ENCODE results near the gene POLN.
A peak's percentile ranks its signal among the peaks of the same experiment; 100 is the strongest.
"Not testable (repeated sequence)": the region's sequence is repeated elsewhere in the genome, so short reads cannot be mapped to it uniquely, and the experiment has no call there.

Gene POLN

DNA sequence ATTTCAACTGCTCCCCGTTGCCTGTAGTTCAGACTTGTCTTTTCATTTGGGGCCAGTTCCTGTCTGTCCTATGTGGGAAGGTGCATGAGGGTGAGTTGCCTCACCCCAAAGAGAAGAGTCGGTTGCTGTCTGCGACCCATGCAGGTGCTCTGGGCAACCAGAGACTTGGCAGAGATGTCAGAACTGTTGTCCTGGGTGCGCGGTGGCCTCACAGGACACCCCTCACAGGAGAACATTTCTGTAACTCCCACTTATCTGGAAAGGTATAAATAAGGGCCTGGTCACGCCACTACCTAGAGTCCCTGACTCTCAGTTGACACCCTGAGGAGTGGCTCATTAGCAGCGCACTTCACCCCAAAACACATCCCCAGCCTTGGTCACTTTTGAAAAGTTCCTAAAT is 192.5 kb downstream of the POLN start:
- no peak for DNase-seq

DNA sequence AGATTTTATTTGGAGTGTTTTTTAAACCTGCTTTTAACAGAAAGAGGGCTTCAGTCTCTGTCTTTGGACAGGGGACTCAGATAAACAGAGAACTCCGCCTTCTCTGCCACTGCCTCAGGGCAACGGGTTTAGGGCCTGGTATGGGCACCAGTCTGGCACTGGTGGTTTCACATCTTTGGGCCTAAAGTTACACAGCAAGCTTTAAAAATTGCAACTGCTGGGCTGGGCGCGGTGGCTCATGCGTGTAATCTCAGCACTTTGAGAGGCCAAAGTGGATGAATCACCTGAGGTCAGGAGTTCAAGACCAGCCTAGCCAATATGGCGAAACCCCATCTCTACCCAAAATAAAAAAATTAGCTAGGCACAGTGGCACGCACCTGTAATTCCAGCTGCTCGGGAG is 193.1 kb downstream of the POLN start:
- DNase-seq = no peak

DNA sequence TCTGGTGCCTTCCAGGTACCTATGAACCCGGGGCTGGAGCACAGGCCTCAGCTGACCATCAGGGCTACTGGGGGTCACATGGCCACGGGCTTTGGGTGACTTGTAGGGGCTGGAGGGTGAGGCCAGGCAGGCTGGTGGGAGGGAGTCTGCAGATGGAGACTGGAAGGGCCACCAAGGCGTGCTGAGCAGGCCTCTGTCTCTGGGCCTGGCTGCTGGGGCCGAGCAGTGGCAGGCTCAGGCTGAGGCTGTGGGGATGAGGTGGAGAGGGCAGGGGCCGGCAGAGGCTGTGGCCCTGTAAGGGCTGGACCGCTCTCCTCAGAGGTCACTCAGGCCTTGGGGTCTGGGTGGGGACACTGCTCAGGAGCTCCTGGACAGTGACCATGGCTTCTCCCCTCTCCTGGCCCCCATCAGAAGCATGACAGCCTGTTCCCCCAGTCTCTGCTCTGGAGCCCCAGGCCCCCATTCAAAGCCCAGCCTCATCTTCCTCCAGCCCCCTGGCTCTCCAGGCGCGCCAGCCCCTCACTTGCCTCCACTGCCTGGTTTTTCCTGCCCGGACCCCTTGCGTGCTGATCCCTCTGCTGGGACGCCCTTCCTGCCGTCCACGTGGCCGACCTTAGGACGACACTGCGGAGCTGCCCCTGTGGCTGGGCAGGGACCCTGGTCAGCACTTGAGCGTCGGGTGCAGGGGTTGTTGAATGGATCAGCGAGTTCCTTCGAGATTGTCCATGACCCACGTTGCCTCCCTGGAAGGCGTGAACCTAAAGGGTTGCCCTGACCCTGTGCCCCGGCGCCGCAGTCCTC is 193.9 kb downstream of the POLN start:
- no peak for DNase-seq

- DNase-seq = no peak
These were observed 194.8 kb downstream of the POLN start for GRCh38 chr4:2047031-2047660.

- DNase-seq = peak; percentile 4
These were observed 195.6 kb downstream of the POLN start for GRCh38 chr4:2046031-2046961.

DNA sequence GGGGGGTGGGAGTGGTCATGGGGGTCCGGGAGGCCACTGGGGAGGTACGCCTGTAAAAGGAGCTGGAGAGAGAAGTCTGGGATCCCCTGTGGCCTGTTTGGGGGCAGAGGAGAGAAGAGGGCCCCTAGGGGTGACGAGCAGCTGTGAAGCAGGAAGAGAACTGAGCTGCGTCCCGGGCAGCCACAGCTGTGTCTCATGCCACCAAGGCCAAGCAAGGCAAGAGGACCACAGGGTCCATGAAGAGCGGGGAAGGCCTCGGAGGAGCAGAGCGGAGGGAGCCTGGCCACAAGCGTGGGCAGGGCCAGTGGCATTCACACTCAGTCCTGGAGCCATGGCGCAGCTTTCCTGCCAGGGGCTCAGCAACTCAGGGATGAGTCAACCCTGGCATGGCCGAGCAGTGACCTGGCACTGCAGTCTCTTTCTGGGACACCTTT is 196.4 kb downstream of the POLN start:
- no peak for DNase-seq

GRCh38 chr4:2044542-2045517 is 197.1 kb downstream of the POLN start:
- DNase-seq = no peak

DNA sequence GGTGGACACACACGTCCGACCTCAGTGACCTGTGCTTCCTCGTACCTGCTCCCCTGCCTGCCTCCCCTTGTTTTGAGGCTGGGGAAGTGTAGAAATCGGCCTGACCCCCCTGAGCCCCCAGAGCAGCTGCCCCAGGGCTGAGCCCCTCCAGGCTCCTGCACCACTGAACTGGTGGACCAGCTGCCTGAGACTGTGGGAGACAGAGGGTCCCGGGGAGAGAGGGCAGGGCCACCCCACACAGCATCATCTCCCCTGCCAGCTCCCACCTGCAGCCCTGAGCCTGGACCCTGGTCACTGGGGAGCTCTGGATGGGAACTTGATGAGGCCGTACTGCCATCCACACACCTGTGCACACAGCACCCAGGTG is 197.8 kb downstream of the POLN start:
- DNase-seq = no peak

- no peak for DNase-seq
These were observed 198.4 kb downstream of the POLN start for GRCh38 chr4:2043396-2044118.

DNA sequence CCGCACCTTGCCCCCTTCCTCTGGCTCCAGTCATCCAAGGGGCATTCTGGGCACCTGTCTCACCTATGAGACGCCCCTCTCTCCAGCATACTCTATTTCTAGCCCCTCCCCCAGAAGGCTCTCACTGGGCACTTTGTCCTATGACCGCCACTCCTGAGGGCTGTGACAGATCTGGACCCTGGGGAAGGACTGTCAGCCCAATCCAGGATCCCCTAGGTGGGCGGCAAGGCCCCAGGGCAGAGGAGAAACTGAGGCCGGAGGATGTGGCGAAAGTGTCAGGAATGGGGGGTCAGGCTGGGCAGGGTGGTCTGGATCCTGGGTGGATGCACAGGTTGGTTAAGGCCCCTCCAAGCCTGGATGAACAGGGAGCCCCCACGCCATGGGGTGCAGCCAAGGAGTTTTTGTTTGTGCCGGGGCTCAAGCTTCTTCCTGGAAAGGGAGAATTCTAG is 198.9 kb downstream of the POLN start:
- no peak for DNase-seq

DNA sequence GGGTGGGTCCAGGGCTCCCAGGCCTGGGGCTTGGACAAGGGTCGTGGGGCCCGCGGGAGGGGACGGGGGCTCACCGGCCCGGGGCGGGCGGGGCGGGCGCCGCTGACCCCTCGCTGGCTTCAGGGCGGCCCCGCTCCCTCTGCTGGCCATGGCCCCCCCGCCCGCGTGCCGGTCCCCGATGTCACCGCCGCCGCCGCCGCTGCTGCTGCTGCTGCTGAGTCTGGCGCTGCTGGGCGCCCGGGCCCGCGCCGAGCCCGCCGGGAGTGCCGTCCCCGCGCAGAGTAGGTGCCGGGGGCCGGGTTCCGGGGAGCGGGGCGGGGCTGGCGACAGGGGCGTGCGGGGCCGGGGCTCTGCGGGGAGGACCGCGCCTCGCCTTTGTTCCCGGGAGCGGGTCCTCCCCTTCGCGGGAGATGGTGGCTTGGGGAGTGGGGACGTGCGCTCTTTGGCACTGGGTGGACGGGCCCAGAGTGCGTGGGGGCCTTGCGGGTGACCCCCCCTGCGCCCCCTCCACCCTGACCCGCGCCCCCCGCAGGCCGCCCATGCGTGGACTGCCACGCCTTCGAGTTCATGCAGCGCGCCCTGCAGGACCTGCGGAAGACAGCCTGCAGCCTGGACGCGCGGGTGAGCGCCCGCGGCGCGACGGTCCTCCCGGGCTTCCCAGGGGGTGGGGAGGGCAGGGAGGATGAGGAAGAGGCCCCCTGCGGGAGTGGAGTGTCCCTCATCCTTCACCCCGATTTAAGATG is 199.5 kb downstream of the POLN start:
- DNase-seq = peak; percentile 34

- peak; percentile 80 for DNase-seq
These were observed 200.4 kb downstream of the POLN start for GRCh38 chr4:2041239-2042130.

GRCh38 chr4:2040391-2041238 is 201.3 kb downstream of the POLN start:
- DNase-seq = peak; percentile 12

GRCh38 chr4:2036866-2037265 is 205.1 kb downstream of the POLN start:
- DNase-seq = no peak

DNA sequence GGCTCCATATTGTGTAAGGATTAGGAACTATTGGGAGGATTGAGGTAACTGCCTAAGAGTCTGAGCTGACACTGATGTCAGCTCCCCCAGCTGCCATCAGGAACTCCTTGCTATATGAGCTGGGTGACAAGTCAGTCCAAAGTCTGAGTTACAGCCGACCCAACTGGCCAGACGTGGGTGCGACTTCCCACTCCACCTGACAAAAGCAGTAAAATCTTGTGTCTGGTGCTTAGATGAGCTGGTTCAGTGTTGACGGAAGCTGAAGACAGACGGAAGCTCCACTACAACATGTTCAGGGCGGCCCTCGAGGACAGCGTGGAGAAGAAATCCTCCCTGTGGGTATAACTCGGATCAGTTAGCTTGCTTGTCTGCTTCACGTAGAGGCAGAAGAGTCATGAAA is 205.6 kb downstream of the POLN start:
- DNase-seq = no peak

GRCh38 chr4:2031161-2031560 is 210.8 kb downstream of the POLN start:
- DNase-seq = not testable (repeated sequence)

DNA sequence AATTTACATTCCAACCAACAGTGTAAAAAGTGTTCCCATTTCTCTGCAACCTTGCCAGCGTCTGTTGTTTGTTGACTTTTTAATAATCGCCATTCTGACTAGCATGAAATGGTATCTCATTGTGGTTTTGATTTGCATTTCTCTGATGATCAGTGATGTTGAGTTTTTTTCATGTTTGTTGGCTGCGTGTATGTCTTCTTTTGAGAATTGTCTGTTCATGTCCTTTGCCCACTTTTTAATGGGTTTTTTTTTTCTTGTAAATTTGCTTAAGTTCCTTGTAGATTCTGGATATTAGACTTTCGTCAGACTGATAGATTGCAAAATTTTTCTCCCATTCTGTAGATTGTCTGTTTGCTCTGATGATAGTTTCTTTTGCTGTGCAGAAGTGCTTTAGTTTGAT is 214.8 kb downstream of the POLN start:
- DNase-seq = not testable (repeated sequence)

DNA sequence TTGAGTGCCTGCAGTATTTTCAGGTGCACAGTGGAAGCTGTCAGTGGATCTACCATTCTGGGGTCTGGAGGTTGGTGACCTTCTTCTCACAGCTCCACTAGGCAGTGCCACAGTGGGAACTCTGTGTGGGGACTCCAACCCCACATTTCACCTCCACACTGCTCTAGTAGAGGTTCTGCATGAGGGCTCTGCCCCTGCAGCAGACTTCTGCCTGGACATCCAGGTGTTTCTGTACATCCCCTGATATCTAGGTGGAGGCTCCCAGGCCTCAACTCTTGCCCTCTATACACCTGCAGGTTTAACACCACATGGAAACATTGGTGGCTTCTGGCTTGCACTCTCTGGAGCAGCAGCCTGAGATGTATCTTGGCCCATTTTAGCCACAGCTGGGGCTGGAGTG is 216.1 kb downstream of the POLN start:
- no peak for DNase-seq

GRCh38 chr4:2024683-2025082 is 217.2 kb downstream of the POLN start:
- DNase-seq = no peak
